22Rv1 (cell line): Measurements from ENCODE around the gene CAPZA1.

Experiments used
- CTCF ChIP-seq: fragments of 450-650 bp; IDR thresholded peaks from 2 replicates; pipeline ENCODE4 v1.5.1; 2017; ENCODE audit warnings: mild to moderate bottlenecking
- ZFX ChIP-seq: fragments of 450-650 bp; IDR thresholded peaks from 2 replicates; pipeline ENCODE4 v1.6.1; 2017; ENCODE audit warnings: antibody characterized with exemption, borderline replicate concordance

GRCh38 chr1:112666946-112667345 is 47.3 kb downstream of the CAPZA1 start:
- TF ChIP-seq CTCF, result no peak
- no peak for TF ChIP-seq ZFX
